Endothelial cell of umbilical vein (primary cell): ENCODE measurements around the gene KRTAP10-7.

ENCODE experiments used
- CTCF ChIP-seq, 2 donors: IDR thresholded peaks; 1 replicate in 1 of 2; 2 replicates in 1 of 2; pipeline ENCODE4 v1.5.1; 2011; ENCODE audit warnings: low read length in 2 of 2, mild to moderate bottlenecking in 2 of 2, moderate library complexity in 2 of 2, control low read depth in 1 of 2, inconsistent platforms in 1 of 2, low read depth in 1 of 2; ENCODE audit not compliant: insufficient read depth in 1 of 2; ENCODE audit errors: extremely low read depth in 1 of 2
- EZH2 ChIP-seq: IDR thresholded peaks from 2 replicates; pipeline ENCODE4 v1.6.1; 2012; ENCODE audit warnings: borderline replicate concordance, low read depth, mild to moderate bottlenecking, moderate library complexity, low read length, inconsistent platforms; ENCODE audit not compliant: severe bottlenecking
- FOS ChIP-seq: IDR thresholded peaks from 2 replicates; pipeline ENCODE4 v1.6.1; 2011; ENCODE audit warnings: mild to moderate bottlenecking, low read length, moderate library complexity, borderline replicate concordance; ENCODE audit not compliant: insufficient read depth
- GATA2 ChIP-seq: IDR thresholded peaks from 2 replicates; pipeline ENCODE4 v1.7.0; 2011; ENCODE audit warnings: low read depth, mild to moderate bottlenecking, moderate library complexity, mixed read lengths, low read length; ENCODE audit not compliant: insufficient read length, insufficient read depth
- JUN ChIP-seq: IDR thresholded peaks from 2 replicates; pipeline ENCODE4 v1.6.1; 2011; ENCODE audit warnings: borderline replicate concordance, low read depth; ENCODE audit not compliant: insufficient read length, insufficient read depth
- MAX ChIP-seq: IDR thresholded peaks from 2 replicates; pipeline ENCODE4 v1.6.1; 2011; ENCODE audit not compliant: insufficient read depth, insufficient read length
- MYC ChIP-seq: IDR thresholded peaks from one replicate; pipeline ENCODE4 v1.6.1; 2011; ENCODE audit warnings: mild to moderate bottlenecking, low read depth, low read length
- POLR2A ChIP-seq: IDR thresholded peaks from 2 replicates; pipeline ENCODE4 v1.6.1; 2012; ENCODE audit warnings: low read depth, mild to moderate bottlenecking, control low read depth, low read length
- POLR2AphosphoS5 ChIP-seq: IDR thresholded peaks from 2 replicates; pipeline ENCODE4 v1.6.1; 2012; ENCODE audit warnings: low read depth, mild to moderate bottlenecking, control low read depth, low read length, moderate library complexity; ENCODE audit not compliant: insufficient read depth

DNA sequence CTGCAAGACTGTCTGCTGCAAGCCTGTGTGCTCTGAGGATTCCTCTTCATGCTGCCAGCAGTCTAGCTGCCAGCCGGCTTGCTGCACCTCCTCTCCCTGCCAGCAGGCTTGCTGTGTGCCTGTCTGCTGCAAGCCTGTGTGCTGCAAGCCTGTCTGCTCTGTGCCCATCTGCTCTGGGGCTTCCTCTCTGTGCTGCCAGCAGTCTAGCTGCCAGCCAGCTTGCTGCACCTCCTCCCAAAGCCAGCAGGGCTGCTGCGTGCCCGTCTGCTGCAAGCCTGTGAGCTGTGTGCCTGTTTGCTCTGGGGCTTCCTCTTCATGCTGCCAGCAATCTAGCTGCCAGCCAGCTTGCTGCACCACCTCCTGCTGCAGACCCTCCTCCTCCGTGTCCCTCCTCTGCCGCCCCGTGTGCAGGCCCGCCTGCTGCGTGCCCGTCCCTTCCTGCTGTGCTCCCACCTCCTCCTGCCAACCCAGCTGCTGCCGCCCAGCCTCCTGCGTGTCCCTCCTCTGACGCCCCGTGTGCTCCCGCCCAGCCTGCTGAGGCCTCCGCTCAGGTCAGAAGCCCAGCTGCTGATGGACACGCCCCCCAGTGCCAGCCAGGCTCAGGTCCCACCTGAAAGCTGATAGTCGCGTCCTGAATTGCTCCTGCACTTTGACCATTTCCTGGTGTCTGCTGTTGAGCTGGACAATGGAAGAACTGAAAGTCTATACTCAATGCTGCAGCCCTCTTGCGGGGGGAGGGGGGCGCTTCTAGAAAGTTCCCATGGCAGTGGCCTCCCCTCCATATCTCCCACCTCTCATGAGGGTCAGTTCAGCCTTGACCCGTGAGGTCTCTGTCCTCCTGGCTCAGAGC, 25.7 kb upstream of the KRTAP10-7 start:
- TF ChIP-seq JUN: no peak
- no peak for TF ChIP-seq CTCF (IDR thresholded peaks at IDR 0.05; ENCODE audit: extremely low read depth in 1 of 2, insufficient read depth in 1 of 2, low read depth in 1 of 2, low read length in 2 of 2)
- no peak for TF ChIP-seq EZH2
- TF ChIP-seq POLR2A: no peak
- TF ChIP-seq POLR2AphosphoS5: no peak
- no peak for TF ChIP-seq MYC
- no peak for TF ChIP-seq GATA2
- TF ChIP-seq MAX: no peak
- no peak for TF ChIP-seq FOS
